IPS-11a (cell line): ENCODE data around the gene ATXN1.

Experiments used
- H3K4me3 ChIP-seq: one replicate; pipeline ENCODE4 v1.5.1; 2013; ENCODE audit warnings: low read depth, low read length, control low read depth

Gene ATXN1

GRCh38 chr6:16783952-16784565 lies 22.8 kb upstream of the ATXN1 start:
- no peak overlapping the region for H3K4me3 ChIP-seq

GRCh38 chr6:16783509-16783908 lies 22.2 kb upstream of the ATXN1 start:
- H3K4me3 ChIP-seq: no peak overlapping the region

GRCh38 chr6:16782278-16782677 lies 21.0 kb upstream of the ATXN1 start:
- H3K4me3 ChIP-seq: no peak overlapping the region

- no peak overlapping the region for H3K4me3 ChIP-seq
Measured at GRCh38 chr6:16781348-16782169, 20.3 kb upstream of the ATXN1 start.

- no peak overlapping the region for H3K4me3 ChIP-seq
Measured at GRCh38 chr6:16778521-16778920, 17.3 kb upstream of the ATXN1 start.

GRCh38 chr6:16777794-16778193 lies 16.5 kb upstream of the ATXN1 start:
- no peak overlapping the region for H3K4me3 ChIP-seq

- H3K4me3 ChIP-seq: no peak overlapping the region
Measured at GRCh38 chr6:16776394-16777017, 15.2 kb upstream of the ATXN1 start.

GRCh38 chr6:16774437-16774836 lies 13.2 kb upstream of the ATXN1 start:
- H3K4me3 ChIP-seq: no peak overlapping the region

- H3K4me3 ChIP-seq: no peak overlapping the region
Measured at GRCh38 chr6:16773362-16773761, 12.1 kb upstream of the ATXN1 start.

- H3K4me3 ChIP-seq: no peak overlapping the region
Measured at GRCh38 chr6:16770701-16771569, 9.7 kb upstream of the ATXN1 start.

- H3K4me3 ChIP-seq: no peak overlapping the region
Measured at GRCh38 chr6:16769986-16770376, 8.7 kb upstream of the ATXN1 start.

- H3K4me3 ChIP-seq: no peak overlapping the region
Measured at GRCh38 chr6:16769131-16769985, 8.1 kb upstream of the ATXN1 start.

- H3K4me3 ChIP-seq: no peak overlapping the region
Measured at GRCh38 chr6:16768477-16768830, 7.2 kb upstream of the ATXN1 start.

- H3K4me3 ChIP-seq: no peak overlapping the region
Measured at GRCh38 chr6:16767765-16768476, 6.7 kb upstream of the ATXN1 start.

GRCh38 chr6:16766836-16767745 lies 5.8 kb upstream of the ATXN1 start:
- H3K4me3 ChIP-seq: no peak overlapping the region

- no peak overlapping the region for H3K4me3 ChIP-seq
Measured at GRCh38 chr6:16766043-16766536, 4.8 kb upstream of the ATXN1 start.

- H3K4me3 ChIP-seq: no peak overlapping the region
Measured at GRCh38 chr6:16765235-16765634, 4.0 kb upstream of the ATXN1 start.

GRCh38 chr6:16764188-16764950 lies 3.1 kb upstream of the ATXN1 start:
- H3K4me3 ChIP-seq: no peak overlapping the region
